GM06990 (cell line): ENCODE measurements around the gene HIRA.

Experiments
- DNase-seq: peaks from one replicate; pipeline ENCODE4 v3.0.0-alpha.2; 2011; ENCODE audit not compliant: insufficient read length; ENCODE audit errors: extremely low read depth
- H3K27me3 ChIP-seq: replicated peaks from 2 replicates; pipeline ENCODE4 v1.6.0; 2011; ENCODE audit warnings: low read length; ENCODE audit not compliant: control insufficient read depth, insufficient read depth
- H3K36me3 ChIP-seq: 2 replicates; pipeline ENCODE4 v1.5.1; 2011; ENCODE audit warnings: low read length; ENCODE audit not compliant: control insufficient read depth, insufficient read depth
- H3K4me3 ChIP-seq: replicated peaks from 2 replicates; pipeline ENCODE4 v1.5.1; 2011; ENCODE audit warnings: low read depth, mild to moderate bottlenecking, control low read depth, low read length
- TF ChIP-seq, protein P1 (sequence below): IDR thresholded peaks from 2 replicates; pipeline ENCODE4 v1.5.1; 2011; ENCODE audit warnings: low read length, control low read depth, mild to moderate bottlenecking, inconsistent platforms; ENCODE audit not compliant: insufficient read depth, poor library complexity, severe bottlenecking

Gene HIRA

GRCh38 chr22:19291218-19291579, 140.3 kb downstream of the HIRA start:
- Histone ChIP-seq H3K4me3 (peak overlapping the region; percentile 62), H3K36me3 (no peaks in the 10 kb centered on the region), H3K27me3 (no peaks in the 10 kb centered on the region; the same call in none of the 2 replicates)
- TF ChIP-seq, protein P1, sequence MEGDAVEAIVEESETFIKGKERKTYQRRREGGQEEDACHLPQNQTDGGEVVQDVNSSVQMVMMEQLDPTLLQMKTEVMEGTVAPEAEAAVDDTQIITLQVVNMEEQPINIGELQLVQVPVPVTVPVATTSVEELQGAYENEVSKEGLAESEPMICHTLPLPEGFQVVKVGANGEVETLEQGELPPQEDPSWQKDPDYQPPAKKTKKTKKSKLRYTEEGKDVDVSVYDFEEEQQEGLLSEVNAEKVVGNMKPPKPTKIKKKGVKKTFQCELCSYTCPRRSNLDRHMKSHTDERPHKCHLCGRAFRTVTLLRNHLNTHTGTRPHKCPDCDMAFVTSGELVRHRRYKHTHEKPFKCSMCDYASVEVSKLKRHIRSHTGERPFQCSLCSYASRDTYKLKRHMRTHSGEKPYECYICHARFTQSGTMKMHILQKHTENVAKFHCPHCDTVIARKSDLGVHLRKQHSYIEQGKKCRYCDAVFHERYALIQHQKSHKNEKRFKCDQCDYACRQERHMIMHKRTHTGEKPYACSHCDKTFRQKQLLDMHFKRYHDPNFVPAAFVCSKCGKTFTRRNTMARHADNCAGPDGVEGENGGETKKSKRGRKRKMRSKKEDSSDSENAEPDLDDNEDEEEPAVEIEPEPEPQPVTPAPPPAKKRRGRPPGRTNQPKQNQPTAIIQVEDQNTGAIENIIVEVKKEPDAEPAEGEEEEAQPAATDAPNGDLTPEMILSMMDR = no peak
- peak; percentile 21 for DNase-seq

GRCh38 chr22:19290400-19291217, 140.9 kb downstream of the HIRA start:
- H3K4me3 ChIP-seq = peak overlapping the region; percentile 62
- TF ChIP-seq, protein P1 = no peak
- no peaks in the 10 kb centered on the region; the same call in none of the 2 replicates for H3K27me3 ChIP-seq
- no peaks in the 10 kb centered on the region for H3K36me3 ChIP-seq
- no peak for DNase-seq

DNA sequence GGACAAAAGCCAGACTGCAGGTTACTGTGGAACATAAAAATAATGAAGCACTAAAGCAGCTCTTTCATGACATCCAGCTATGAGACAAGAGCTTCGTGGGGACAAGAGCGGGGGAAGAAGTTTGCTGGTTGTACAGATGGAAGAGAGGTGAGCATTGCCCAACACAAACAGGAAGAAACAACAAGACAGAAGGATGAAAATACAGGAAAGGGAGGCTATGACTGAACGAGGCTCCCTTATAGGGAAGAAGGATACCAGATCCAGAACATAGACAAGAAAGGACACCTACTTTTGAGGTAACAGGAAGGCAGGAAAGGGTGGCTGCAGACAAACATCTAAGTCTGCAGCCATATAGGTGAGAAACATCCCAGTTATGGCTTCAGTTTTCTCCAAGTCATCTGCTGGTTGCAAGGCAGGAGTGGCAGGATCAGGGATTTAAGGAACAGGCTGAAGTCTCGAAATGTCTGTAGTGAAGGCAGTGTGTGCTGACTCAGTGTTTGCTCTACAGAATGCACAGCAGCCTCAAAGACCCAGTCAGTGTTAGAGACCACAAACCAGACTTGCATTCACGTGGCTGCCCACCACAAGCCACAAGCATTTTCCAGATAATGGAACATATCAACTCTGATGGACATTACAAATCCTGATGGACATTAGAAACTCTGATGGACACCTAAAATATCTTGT, 141.9 kb downstream of the HIRA start:
- Histone ChIP-seq H3K27me3 (no peaks in the 10 kb centered on the region; the same call in none of the 2 replicates), H3K4me3 (no peak overlapping the region), H3K36me3 (no peaks in the 10 kb centered on the region)
- no peak for DNase-seq
- TF ChIP-seq, protein P1 = no peak

- Histone ChIP-seq H3K4me3 (no peak overlapping the region), H3K36me3 (no peaks in the 10 kb centered on the region), H3K27me3 (no peaks in the 10 kb centered on the region; the same call in none of the 2 replicates)
- TF ChIP-seq, protein P1 = no peak
- no peak for DNase-seq
Observed at GRCh38 chr22:19287889-19288288, 143.6 kb downstream of the HIRA start.

DNA sequence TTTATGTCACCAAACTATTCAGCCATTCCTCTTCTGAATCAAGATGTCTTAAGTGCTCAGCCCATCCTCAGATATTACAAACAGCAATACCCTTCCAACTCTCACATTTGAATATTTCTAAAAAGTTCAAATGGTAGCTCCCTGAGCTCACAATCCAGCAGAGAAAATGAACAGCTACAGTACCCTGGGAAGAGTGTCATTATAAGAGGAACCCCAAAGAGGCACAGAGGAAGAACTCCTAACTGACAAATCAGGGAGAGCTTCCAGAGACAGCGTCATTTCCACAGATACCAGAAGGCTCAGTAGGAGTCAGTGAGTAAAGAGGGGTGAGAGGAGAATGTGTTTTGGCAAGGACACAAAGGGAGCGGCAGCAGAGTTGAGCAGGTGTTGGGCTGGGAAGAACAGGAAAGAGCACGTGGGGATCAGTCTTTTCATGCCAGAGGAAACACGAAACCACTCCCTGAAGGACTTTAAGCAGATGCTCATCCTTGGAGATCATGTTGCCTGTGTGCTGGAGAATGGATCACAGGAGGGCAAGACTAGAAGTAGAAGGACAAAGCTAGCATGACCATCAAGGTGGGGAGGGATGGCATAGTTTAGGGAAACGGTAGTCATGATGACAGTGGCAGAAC, 144.3 kb downstream of the HIRA start:
- DNase-seq = no peak
- H3K27me3 ChIP-seq = no peaks in the 10 kb centered on the region; the same call in none of the 2 replicates
- TF ChIP-seq, protein P1 = no peak
- H3K36me3 ChIP-seq = no peaks in the 10 kb centered on the region
- no peak overlapping the region for H3K4me3 ChIP-seq
